ENCODE results near the gene RPRM. TPM values are rescaled to one million over a fixed set of nuclear protein-coding genes. Genes with fewer than 3 reads are reported as not detected.

The RPRM gene
- total RNA-seq, 1 experiment from 2014 or later: not detected

GRCh38 chr2:153479573-153479972 is 1.0 kb upstream of the RPRM start:
- in situ Hi-C loops (cut with HindIII; ENCODE audit: low pct_unique_long_range_greater_than_20kb, low sequenced_read_pairs): no loop called here
- DNase-seq (ENCODE audit: low read depth, low spot score) (no peak), ATAC-seq (no peak)
- intact Hi-C loops (cut with micrococcal nuclease; ENCODE audit: unreplicated experiment): no loop called here
- BruUV-seq (replicated peaks): no TSS peak
- Histone ChIP-seq H3K9me3 (ENCODE audit: control insufficient read depth, insufficient read depth, low read depth, low read length) (no peaks in the 10 kb centered on the region), H3K4me3 (ENCODE audit: low read depth in 2 of 2, low read length in 2 of 2) (no peak overlapping the region), H3K27ac (ENCODE audit: low read length) (no peak overlapping the region), H3K4me1 (ENCODE audit: control insufficient read depth, insufficient read depth, low read length) (no peaks in the 10 kb centered on the region), H3K27me3 (ENCODE audit: control insufficient read depth, insufficient read depth, low read length) (no peaks in the 10 kb centered on the region), H3K36me3 (ENCODE audit: control insufficient read depth, insufficient read depth, low read length) (no peaks in the 10 kb centered on the region)
- ChIA-PET POLR2A (no interaction called here), CTCF (no interaction called here)
- TF ChIP-seq TCF7L2 (IDR thresholded peaks at IDR 0.05; ENCODE audit: low read depth, low read length) (no peak), CTCF (IDR thresholded peaks at IDR 0.05) (no peak), POLR2AphosphoS5 (IDR thresholded peaks at IDR 0.05; ENCODE audit: low read depth, low read length) (no peak), REST (IDR thresholded peaks at IDR 0.05; ENCODE audit: insufficient read depth in 1 of 2, low read depth in 2 of 2, low read length in 1 of 2) (no peak), SIN3A (IDR thresholded peaks at IDR 0.05; ENCODE audit: borderline replicate concordance, insufficient read depth, low read depth, low read length) (no peak)

- H3K4me3 ChIP-seq (ENCODE audit: low read depth in 2 of 2, low read length in 2 of 2): no peak overlapping the region
- intact Hi-C loops (cut with micrococcal nuclease; ENCODE audit: unreplicated experiment): no loop called here
These were observed 800 bp downstream of the RPRM start for GRCh38 chr2:153477636-153478288.

More at GRCh38 chr2:153477636-153478288, 800 bp downstream of the RPRM start:
- in situ Hi-C loops (cut with HindIII; ENCODE audit: low pct_unique_long_range_greater_than_20kb, low sequenced_read_pairs): no loop called here
- Histone ChIP-seq H3K36me3 (ENCODE audit: control insufficient read depth, insufficient read depth, low read length) (no peaks in the 10 kb centered on the region), H3K27ac (ENCODE audit: low read length) (no peak overlapping the region), H3K9me3 (ENCODE audit: control insufficient read depth, insufficient read depth, low read depth, low read length) (no peaks in the 10 kb centered on the region), H3K4me1 (ENCODE audit: control insufficient read depth, insufficient read depth, low read length) (no peaks in the 10 kb centered on the region), H3K27me3 (ENCODE audit: control insufficient read depth, insufficient read depth, low read length) (no peaks in the 10 kb centered on the region)
- ATAC-seq: no peak
- ChIA-PET CTCF (no interaction called here), POLR2A (no interaction called here)
- TF ChIP-seq REST (IDR thresholded peaks at IDR 0.05; ENCODE audit: insufficient read depth in 1 of 2, low read depth in 2 of 2, low read length in 1 of 2): no peak
- TF ChIP-seq CTCF (IDR thresholded peaks at IDR 0.05): no peak
- no peak for TF ChIP-seq SIN3A (IDR thresholded peaks at IDR 0.05; ENCODE audit: borderline replicate concordance, insufficient read depth, low read depth, low read length)
- no peak for TF ChIP-seq TCF7L2 (IDR thresholded peaks at IDR 0.05; ENCODE audit: low read depth, low read length)
- TF ChIP-seq POLR2AphosphoS5 (IDR thresholded peaks at IDR 0.05; ENCODE audit: low read depth, low read length): no peak
- no TSS peak for BruUV-seq (replicated peaks)
- DNase-seq (ENCODE audit: low read depth, low spot score): no peak

Measured in Panc1 (cell line).